GM19025 (cell line): ENCODE data around the gene UBQLNL.
A peak's percentile ranks its signal among the peaks of the same experiment; 100 is the strongest.

Source experiments
- ATAC-seq: cut with Tn5 transposase; IDR thresholded peaks from one replicate; pipeline ENCODE4 v1.9.1; 2021; ENCODE audit warnings: mild to moderate bottlenecking, low read depth, moderate library complexity; ENCODE audit not compliant: unreplicated experiment

The UBQLNL gene

DNA sequence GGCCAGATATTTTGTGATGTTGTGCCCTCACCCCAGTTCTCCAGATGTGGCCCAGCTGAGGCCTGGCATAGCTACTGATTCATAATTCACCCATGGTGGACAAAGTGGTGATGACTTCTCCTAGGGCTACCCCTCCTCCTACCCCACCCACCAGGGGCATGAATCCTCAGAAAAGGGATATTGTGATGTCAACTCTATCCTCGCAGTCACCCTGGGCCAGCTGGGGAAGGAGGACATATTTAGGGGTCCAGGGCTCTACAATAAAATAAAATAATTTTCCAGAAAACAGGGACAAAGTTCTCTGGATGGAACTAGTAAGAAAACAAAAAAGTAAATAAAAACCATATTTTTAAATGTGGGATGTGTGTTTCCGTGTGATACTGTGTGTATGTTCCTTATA, at the start of gene UBQLNL:
Gene UBQLNL, minus strand, starts transcription at position 101 of the 400 bp plus-strand sequence. CDS start 258 bp downstream, outside the sequence.
- no peak for ATAC-seq

GRCh38 chr11:5564259-5565019, 47.9 kb upstream of the UBQLNL start:
- ATAC-seq, result no peak

DNA sequence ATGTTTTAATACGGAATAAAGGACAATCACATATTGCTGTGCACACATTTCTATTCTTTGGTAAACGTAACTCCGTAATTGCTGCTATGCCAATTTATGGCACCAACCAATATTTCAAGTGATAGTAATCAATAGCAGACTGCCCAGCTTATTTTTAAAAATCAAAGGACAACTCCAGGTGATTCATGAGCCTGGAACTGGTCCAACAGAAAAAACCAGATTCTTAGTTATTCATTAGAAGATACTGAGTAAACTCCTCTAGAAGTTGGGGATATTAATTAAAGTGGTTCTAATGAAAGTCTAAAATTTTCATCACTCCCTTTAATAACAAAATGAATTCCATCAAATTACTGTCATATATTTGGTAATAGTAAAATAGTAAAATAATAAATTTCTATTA, 41.3 kb upstream of the UBQLNL start:
- no peak for ATAC-seq

GRCh38 chr11:5556596-5557188, 40.2 kb upstream of the UBQLNL start:
- ATAC-seq, result no peak

- no peak for ATAC-seq
Observed at GRCh38 chr11:5553343-5553742, 36.8 kb upstream of the UBQLNL start.

GRCh38 chr11:5550440-5551095, 34.1 kb upstream of the UBQLNL start:
- ATAC-seq, result peak; percentile 54

GRCh38 chr11:5548440-5548839, 31.9 kb upstream of the UBQLNL start, which contains the start of gene OR52H1:
Gene OR52H1, minus strand, starts transcription at chr11:5548540. Its CDS starts 3,035 bp downstream, at chr11:5545505.
- ATAC-seq, result no peak

DNA sequence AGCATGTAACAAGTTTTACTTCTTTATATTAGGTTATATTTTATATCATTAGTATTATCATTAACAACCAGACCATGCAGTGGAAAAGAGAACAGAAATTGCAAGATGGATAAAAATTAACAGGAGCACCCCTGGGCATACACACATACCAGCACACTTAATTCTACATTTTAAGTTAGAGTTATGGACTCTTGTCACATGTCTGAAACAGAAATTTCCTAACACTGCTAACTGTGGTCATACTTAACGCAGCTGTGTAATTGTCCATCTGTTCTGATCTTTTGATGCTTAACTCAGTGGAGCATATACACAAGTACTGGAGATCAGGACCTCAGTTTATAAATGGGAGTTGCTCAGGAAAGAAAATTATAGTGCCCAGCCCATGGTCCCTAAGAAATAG, 31.5 kb upstream of the UBQLNL start:
- ATAC-seq, result peak; percentile 58

- no peak for ATAC-seq
Observed at GRCh38 chr11:5546457-5546856, 30.0 kb upstream of the UBQLNL start.

GRCh38 chr11:5541427-5541826, 24.9 kb upstream of the UBQLNL start:
- ATAC-seq, result no peak

- ATAC-seq, result no peak
Observed at GRCh38 chr11:5536482-5536881, 20.0 kb upstream of the UBQLNL start.

DNA sequence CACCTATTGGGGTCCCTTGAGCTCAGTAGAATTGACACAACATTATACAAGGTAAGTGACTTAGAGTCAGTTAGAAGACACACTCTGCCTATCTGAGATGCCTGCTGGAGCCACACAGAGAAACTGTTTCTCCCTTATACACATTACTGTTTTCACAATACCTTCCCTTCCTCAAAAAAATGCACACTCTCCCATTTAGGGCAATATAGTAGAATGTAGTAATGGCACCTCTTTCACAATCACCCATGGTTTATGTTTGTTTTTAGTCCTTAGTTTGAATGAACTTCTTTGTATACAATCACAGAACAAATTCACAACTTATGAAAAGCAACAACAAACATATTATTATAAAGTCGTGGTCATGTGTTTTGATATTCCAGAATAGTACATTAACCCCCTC, 17.5 kb upstream of the UBQLNL start:
- ATAC-seq, result no peak

DNA sequence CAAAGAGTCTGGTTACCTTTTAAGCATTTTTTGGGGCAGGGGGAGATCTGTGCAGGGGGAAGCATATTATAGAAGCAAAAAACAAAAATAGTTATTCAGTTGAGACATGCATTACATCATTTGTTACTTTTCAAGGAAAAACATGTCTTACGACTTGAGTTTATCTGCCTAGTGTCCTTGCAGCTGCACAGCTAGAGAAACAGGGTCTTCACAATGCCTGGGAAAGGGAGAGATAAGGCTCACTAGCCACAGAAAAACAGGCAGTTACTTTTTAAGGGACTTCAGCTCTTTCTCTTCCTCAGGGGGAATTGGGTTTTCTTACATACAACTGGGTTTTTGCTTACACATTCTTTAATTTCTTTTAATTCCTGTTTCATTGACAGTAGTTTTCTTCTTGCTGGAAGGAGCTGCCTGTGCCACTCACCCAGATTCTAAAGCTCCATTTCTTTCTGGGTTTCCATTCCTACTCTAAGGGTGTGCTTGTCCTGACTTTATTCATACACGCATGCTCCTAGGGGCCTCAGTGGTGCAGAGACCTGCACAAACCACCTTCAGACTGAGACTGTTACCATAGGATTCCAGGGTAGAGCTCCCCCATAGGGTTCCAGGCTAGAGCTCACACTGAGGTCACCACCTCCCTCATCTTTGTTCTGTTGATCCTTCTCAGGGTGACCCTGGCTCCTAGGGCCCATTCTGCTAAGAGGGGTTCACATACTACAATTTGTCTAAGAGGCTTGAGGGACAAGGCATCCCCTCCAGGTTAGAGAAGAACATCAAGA, 14.7 kb upstream of the UBQLNL start:
- no peak for ATAC-seq

DNA sequence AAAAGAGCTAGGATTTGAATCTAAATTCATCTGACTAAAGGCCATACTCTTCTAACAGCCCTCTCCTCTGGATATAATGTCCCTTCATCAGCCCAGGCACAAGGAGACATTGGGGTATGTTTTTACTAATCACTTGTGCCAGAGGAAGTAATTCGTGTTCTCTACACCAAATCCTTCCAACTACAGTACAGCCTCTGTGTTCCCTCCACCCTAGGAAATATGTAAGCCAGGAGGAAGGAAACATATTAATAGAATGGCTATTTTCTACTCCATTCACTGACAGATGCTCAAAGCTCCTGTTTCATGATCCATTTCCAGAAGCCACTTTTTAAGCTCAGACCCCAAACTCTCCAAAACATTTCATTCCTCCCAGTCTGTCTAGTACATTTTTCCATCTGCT, 12.0 kb upstream of the UBQLNL start:
- ATAC-seq, result no peak

- ATAC-seq, result no peak
Observed at GRCh38 chr11:5527716-5528115, 11.2 kb upstream of the UBQLNL start.

DNA sequence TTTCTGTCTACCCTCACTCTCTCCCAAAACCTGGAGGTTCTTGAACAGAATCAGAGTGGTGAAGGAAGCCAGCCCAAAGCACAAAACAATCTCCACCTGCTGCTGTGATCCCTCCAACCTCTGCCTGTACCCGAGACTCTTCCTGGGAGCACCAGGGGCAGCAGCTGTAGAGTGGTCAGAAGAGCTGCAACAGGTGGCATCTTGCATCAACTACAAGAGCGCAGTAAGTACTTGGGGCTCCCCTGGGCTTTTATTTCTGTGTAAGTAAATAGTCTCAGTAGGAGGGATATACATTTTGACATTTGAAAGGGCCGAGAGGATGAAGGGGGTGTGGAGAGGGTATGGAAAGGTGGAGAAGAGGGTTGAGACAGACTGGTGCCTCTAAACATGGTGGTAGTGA, 8.3 kb upstream of the UBQLNL start:
- ATAC-seq, result no peak

GRCh38 chr11:5522308-5522707, 5.8 kb upstream of the UBQLNL start:
- ATAC-seq, result no peak

- no peak for ATAC-seq
Observed at GRCh38 chr11:5521540-5521939, 5.0 kb upstream of the UBQLNL start.

- no peak for ATAC-seq
Observed at GRCh38 chr11:5514841-5515240, 1.7 kb downstream of the UBQLNL start.

DNA sequence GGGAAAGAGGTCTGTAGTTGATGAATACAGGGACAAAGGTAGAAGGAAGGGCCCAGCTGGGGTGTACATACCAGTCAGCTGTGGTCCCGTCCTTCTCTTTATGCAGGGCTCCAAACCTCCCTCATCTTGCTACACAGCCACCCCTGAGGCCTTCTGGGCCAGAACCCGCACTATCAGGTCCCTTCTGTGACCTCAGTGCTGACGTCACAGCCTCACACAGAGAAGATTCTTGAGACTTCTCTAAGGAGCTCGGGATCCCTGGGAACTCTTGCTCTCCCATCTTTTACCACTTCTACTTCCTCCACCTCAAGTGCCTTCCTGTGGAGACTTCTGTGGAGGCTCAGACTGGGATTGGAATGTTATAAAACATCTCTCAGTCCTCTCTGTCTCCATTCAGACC, 6.7 kb downstream of the UBQLNL start, which contains the start of gene UBQLN3:
Gene UBQLN3, minus strand, starts transcription at position 155 of the 400 bp plus-strand sequence. CDS start 399 bp downstream, outside the sequence.
- ATAC-seq, result no peak

DNA sequence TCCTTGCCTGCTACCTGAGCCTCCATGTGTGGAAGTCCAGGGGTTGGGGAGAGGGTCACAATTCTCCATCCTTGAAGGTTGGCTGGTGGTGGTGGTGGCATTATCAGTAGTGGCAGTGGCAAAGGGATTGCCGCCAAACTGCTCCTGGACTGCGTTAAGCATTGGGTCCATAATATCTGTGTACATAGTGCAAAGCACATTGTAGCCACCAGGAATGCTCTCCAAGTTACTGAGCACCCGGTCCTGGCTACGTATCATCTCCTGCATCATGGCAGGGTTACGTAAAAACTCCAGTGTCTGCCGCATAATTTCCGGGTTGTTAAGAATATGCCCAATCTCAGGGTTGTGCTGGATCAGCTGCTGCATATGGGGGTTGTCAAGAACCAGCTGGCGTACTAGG, 7.9 kb downstream of the UBQLNL start:
- no peak for ATAC-seq
